HG03175 (cell line): ENCODE results near the gene TRIM56.
"Not testable (repeated sequence)": the region's sequence is repeated elsewhere in the genome, so short reads cannot be mapped to it uniquely, and the experiment has no call there.

ENCODE experiments used
- ATAC-seq: cut with Tn5 transposase; IDR thresholded peaks from one replicate; pipeline ENCODE4 v1.9.1; 2021; ENCODE audit warnings: mild to moderate bottlenecking, moderate library complexity; ENCODE audit not compliant: unreplicated experiment

TRIM56 gene

GRCh38 chr7:101109368-101109767 is 24.1 kb downstream of the TRIM56 start:
- ATAC-seq = no peak

- ATAC-seq = no peak
Measured at GRCh38 chr7:101111261-101111660, 26.0 kb downstream of the TRIM56 start.

- ATAC-seq = no peak
Measured at GRCh38 chr7:101112233-101112632, 27.0 kb downstream of the TRIM56 start.

DNA sequence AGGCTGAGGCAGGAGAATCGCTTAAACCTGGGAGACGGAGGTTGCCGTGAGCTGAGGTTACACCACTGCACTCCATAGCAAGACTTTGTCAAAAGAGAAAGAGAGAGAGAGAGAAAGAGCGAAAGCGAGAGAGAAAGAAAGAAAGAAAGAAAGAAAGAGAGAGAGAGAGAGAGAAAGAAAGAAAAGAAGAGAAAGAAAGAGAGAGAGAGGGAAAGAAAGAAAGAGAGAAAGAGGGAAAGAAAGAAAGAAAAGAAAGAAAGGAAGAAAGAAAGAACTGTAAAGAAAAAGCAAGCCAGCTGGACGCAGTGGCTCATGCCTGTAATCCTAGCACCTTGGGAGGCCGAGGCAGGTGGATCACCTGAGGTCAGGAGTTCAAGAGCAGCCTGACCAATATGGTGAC is 27.9 kb downstream of the TRIM56 start:
- not testable (repeated sequence) for ATAC-seq

DNA sequence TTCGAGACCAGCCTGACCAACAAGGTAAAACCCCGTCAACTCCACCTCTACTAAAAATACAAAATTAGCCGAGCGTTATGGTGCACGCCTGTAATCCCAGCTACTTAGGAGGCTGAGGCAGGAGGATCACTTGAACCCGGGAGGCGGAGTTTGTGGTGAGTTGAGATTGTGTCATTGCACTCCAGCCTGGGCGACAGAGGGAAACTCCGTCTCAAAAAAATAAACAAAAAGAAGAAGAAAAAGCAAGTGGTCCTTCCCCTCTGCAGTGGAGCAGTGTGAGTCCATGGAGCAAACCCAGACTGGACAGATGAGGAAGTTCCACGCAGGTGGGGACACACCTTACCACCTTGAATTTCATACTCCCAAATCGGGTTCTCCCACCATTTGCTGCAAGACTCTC is 28.6 kb downstream of the TRIM56 start:
- no peak for ATAC-seq

- ATAC-seq = no peak
Measured at GRCh38 chr7:101114492-101114891, 29.2 kb downstream of the TRIM56 start.

- ATAC-seq = no peak
Measured at GRCh38 chr7:101115215-101115614, 29.9 kb downstream of the TRIM56 start.

DNA sequence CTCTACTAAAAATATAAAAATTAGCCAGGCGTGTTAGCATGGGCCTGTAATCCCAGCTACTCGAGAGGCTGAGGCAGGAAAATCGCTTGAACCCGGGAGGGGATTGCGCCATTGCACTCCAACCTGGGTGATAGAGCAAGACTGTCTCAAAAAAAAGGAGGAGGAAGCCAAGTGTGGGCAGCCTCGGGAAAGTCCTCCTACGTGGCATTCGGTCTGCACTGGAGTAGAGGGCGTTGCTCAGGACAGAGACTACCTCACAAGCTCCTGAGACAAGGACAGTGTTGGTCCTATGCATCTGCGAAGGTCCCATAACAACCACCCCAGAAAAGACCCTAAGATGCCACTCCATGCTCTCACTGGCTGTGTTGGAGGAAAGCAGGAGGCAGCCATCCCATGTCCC is 31.6 kb downstream of the TRIM56 start:
- no peak for ATAC-seq

GRCh38 chr7:101118856-101119255 is 33.6 kb downstream of the TRIM56 start:
- no peak for ATAC-seq

DNA sequence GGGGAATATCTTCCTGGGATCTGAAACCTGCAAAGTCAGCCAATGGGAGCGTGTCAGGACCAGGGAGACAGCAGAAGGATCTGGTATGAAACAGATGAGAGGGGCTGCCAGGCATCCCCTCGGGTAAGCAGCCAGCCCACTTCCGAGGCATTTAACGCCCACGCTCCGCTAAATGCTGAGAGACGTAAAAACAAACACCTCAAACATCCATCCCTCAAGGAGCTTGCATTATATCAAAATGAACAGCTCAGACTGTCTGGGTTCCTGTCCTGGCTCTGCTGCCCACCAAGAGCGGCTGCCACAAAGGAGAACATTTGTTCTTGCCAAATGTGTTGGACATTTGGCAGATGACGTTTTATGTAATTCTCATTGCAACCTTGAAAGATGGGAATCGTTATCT is 34.6 kb downstream of the TRIM56 start:
- ATAC-seq = no peak

DNA sequence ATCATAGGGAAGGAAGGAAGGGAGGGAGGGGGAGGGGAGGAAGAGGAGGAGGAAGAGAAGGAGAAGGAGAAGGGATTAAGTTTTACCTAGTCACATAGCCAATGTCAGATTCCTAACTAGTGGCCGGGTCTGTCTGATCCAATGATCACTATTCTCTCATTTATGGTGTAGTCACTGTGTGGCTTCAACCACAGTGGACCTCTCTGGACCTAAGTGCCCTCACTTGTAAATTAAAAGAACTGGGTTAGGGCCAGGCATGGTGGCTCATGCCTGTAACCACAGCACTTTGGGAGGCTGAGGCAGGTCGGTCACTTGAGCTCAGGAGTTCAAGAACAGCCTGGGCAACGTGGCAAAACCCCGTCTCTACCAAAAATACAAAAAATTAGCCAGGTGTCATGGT is 35.0 kb downstream of the TRIM56 start:
- ATAC-seq = no peak

DNA sequence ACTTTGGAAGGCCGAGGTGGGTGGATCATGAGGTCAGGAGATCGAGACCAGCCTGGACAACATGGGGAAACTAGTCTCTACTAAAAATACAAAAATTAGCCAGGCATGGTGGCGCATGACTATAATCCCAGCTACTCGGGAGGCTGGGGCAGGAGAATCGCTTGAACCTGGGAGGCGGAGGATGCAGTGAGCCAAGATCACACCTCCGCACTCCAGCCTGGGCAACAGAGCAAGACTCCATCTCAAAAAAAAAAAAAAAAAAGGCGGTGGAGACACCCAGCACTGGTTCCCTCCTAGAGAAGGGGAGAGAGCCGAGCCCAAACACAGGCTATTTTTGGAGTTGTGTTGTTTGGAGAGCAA is 36.3 kb downstream of the TRIM56 start:
- ATAC-seq = not testable (repeated sequence)

DNA sequence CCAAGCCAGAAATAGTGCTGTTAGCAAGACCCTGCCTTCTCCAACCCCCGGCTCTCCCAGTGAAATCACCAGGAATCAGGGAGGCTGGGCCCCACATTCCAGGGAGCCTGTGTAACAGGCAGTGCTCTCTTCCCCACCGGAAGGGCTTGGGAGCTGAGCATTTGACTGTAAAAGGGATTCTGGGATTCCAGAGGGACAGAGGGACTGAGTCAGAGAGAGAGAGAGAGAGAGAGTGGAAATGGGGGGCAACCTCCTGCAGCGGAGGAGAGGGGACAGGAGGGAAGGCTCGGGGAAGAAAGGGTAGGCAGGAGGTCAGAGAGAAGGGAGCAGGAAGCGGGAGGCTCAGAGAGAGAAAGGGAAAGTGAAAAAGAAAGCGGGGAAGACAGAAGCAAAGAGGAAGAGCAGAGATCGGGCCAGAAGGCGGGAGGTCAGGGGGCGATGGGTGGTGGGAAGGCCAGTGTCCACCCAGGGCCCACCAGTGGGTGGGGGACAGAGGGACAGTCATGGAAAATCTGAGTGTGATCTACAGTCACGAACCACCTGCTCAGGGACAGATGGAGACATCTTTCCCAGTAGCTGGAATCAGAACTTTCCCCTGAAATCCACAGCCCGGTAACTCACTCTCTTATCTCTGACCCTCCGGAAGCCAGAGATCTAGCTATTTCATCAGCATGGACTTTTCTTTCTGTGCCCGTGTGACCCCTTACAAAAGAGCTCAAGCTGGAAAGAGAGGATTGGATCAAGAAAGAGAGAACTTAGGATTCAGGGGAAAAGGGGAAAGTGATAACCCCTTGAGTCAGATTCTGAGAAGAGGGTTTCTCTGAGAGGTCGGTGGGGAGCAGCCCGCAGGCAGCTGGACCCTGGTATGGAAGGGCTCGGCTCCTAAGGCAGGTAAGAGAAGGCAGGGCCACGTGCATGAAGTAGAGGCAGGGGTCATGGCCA is 37.0 kb downstream of the TRIM56 start:
- no peak for ATAC-seq

DNA sequence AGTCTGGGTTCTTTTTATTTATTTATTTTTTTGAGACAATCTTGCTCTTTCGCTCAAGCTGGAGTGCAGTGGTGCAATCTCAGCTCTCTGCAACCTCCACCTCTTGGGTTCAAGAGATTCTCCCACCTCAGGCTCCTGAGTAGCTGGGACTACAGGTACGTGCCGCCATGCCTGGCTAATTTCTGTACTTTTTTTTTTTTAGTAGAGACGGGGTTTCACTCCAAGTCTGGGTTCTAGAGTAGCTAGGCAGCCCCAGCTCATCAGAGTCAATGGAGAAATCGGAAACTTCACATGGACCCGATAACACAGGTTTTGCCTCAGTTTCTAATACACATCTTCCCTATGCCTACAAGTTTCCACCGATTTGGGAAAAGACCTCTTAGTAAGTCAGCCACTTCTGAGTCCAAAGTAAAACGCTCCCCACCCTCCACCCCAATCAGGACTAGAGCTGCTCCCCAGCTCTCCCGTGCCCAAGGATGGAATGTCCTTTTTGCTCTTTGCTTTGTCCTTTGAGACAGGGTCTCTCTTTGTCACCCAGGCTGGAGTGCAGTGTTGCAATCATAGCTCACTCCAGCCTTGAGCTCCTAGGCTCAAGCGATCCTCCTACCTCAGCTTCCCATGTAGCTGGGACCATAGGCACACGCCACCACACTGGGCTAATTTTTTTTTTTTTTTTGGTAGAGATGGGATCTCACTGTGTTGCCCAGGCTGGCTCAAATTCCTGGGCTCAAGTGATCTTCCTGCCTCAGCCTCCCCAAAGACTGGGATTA is 37.8 kb downstream of the TRIM56 start:
- no peak for ATAC-seq

- no peak for ATAC-seq
Measured at GRCh38 chr7:101123703-101124068, 38.4 kb downstream of the TRIM56 start.

DNA sequence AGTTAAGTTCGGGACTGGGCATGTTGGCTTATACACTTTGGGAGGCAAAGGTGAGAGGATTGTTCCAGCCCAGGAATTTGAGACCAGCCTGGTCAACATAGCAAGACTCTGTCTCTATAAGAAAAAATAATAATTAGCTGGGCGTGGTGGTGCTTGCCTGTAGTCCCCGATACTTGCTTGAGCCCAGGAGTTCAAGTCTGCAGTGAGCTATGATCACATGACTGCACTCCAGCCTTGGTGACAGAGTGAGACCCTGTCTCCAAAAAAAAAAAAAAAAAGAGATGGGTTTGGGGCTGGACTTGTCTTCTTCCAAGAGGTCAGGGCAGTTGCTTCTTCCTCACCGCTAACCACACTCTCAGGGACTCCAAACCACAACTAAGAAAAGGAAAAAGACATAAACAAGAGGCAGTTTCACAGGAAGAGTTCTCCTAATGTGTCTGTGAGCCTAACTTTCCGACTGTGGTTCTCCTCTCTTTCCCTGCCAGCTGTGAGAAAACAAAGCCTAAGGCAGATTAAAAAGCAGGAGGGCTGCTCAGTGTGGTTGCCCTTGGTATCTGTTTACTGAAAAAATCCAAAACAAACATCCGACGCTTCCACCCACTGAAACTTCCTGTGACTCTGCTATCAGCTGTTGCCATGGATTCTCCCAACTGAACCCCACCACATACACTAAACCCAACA is 39.2 kb downstream of the TRIM56 start:
- no peak for ATAC-seq

DNA sequence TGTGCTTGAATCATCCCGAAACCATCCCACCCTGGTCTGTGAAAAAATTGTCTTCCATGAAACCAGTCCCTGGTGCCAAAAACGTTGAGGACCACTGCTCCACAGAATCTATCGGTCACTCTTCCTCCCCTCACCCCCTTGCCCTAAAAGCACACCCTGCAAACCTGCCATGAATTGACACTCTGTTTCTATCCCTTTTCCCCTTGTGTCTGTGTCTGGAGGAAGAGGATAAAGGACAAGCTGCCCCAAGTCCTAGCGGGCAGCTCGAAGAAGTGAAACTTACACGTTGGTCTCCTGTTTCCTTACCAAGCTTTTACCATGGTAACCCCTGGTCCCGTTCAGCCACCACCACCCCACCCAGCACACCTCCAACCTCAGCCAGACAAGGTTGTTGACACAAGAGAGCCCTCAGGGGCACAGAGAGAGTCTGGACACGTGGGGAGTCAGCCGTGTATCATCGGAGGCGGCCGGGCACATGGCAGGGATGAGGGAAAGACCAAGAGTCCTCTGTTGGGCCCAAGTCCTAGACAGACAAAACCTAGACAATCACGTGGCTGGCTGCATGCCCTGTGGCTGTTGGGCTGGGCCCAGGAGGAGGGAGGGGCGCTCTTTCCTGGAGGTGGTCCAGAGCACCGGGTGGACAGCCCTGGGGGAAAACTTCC is 40.8 kb downstream of the TRIM56 start:
- peak; percentile 78 for ATAC-seq

DNA sequence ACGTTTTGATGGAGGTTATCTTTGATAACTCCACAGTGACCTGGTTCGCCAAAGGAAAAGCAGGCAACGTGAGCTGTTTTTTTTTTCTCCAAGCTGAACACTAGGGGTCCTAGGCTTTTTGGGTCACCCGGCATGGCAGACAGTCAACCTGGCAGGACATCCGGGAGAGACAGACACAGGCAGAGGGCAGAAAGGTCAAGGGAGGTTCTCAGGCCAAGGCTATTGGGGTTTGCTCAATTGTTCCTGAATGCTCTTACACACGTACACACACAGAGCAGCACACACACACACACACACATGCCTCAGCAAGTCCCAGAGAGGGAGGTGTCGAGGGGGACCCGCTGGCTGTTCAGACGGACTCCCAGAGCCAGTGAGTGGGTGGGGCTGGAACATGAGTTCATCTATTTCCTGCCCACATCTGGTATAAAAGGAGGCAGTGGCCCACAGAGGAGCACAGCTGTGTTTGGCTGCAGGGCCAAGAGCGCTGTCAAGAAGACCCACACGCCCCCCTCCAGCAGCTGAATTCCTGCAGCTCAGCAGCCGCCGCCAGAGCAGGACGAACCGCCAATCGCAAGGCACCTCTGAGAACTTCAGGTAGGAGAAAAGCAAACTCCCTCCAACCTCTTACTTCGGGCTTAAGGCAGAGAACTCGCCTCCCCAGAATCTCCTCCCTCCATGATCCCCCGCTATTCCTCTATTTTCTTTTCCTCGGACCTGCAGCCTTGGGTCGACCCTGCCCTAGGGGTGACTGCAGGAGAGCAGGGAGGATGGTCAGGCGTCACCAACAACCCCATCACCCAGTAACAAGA is 41.6 kb downstream of the TRIM56 start, which contains the start of gene SERPINE1:
SERPINE1 (plus strand) TSS at position 454 of the 809 bp plus-strand sequence. CDS start 1,290 bp downstream, outside the sequence.
- peak; percentile 47 for ATAC-seq

GRCh38 chr7:101127460-101128039 is 42.3 kb downstream of the TRIM56 start:
- ATAC-seq = no peak
